ENCODE results near the gene RENBP.

The RENBP gene

GRCh38 chrX:153925739-153926551, 18.5 kb downstream of the RENBP start, which contains the start of gene ARHGAP4:
ARHGAP4 (minus strand) TSS chrX:153926264; CDS start chrX:153926202, 62 bp downstream.
- Histone ChIP-seq H3K9ac (ENCODE audit: low read length) (no peak within 1 kb of the TSS), H3K27ac (ENCODE audit: low read depth, low read length) (peak within 1 kb of the TSS; percentile 87), H3K4me1 (ENCODE audit: control insufficient read depth, insufficient read depth, low read length) (peaks cover 16% of the 10 kb centered on the region), H3K4me3 (ENCODE audit: low read length) (peak within 1 kb of the TSS; percentile 83), H3K27me3 (ENCODE audit: control insufficient read depth, insufficient read depth, low read length) (peaks cover 6% of the 10 kb centered on the region), H3K36me3 (ENCODE audit: control insufficient read depth, insufficient read depth, low read length) (peaks cover under 1% of the 10 kb centered on the region)

GRCh38 chrX:153925387-153925738, 19.1 kb downstream of the RENBP start:
- Histone ChIP-seq H3K4me1 (ENCODE audit: control insufficient read depth, insufficient read depth, low read length) (peaks cover 16% of the 10 kb centered on the region), H3K9ac (ENCODE audit: low read length) (no peak overlapping the region), H3K27me3 (ENCODE audit: control insufficient read depth, insufficient read depth, low read length) (peaks cover 7% of the 10 kb centered on the region), H3K27ac (ENCODE audit: low read depth, low read length) (no peak overlapping the region), H3K4me3 (ENCODE audit: low read length) (peak overlapping the region; percentile 40), H3K36me3 (ENCODE audit: control insufficient read depth, insufficient read depth, low read length) (no peaks in the 10 kb centered on the region)

GRCh38 chrX:153924149-153924861, 20.1 kb downstream of the RENBP start:
- no peak overlapping the region for H3K27ac ChIP-seq (ENCODE audit: low read depth, low read length)
- H3K4me1 ChIP-seq (ENCODE audit: control insufficient read depth, insufficient read depth, low read length), result peaks cover 16% of the 10 kb centered on the region
- H3K9ac ChIP-seq (ENCODE audit: low read length), result no peak overlapping the region
- H3K36me3 ChIP-seq (ENCODE audit: control insufficient read depth, insufficient read depth, low read length), result no peaks in the 10 kb centered on the region
- peaks cover 7% of the 10 kb centered on the region for H3K27me3 ChIP-seq (ENCODE audit: control insufficient read depth, insufficient read depth, low read length)
- H3K4me3 ChIP-seq (ENCODE audit: low read length), result peak overlapping the region; percentile 25

GRCh38 chrX:153922932-153923857, 21.2 kb downstream of the RENBP start:
- Histone ChIP-seq H3K4me3 (ENCODE audit: low read length) (no peak overlapping the region), H3K27ac (ENCODE audit: low read depth, low read length) (no peak overlapping the region), H3K36me3 (ENCODE audit: control insufficient read depth, insufficient read depth, low read length) (no peaks in the 10 kb centered on the region), H3K9ac (ENCODE audit: low read length) (no peak overlapping the region), H3K4me1 (ENCODE audit: control insufficient read depth, insufficient read depth, low read length) (peaks cover 16% of the 10 kb centered on the region), H3K27me3 (ENCODE audit: control insufficient read depth, insufficient read depth, low read length) (peaks cover 14% of the 10 kb centered on the region)

GRCh38 chrX:153921511-153922446, 22.7 kb downstream of the RENBP start:
- peaks cover 6% of the 10 kb centered on the region for H3K4me1 ChIP-seq (ENCODE audit: control insufficient read depth, insufficient read depth, low read length)
- H3K36me3 ChIP-seq (ENCODE audit: control insufficient read depth, insufficient read depth, low read length), result no peaks in the 10 kb centered on the region
- no peak overlapping the region for H3K4me3 ChIP-seq (ENCODE audit: low read length)
- no peak overlapping the region for H3K9ac ChIP-seq (ENCODE audit: low read length)
- H3K27me3 ChIP-seq (ENCODE audit: control insufficient read depth, insufficient read depth, low read length), result peaks cover 14% of the 10 kb centered on the region
- no peak overlapping the region for H3K27ac ChIP-seq (ENCODE audit: low read depth, low read length)

- no peak overlapping the region for H3K4me3 ChIP-seq (ENCODE audit: low read length)
- no peak overlapping the region for H3K9ac ChIP-seq (ENCODE audit: low read length)
- peak overlapping the region; percentile 40 for H3K27ac ChIP-seq (ENCODE audit: low read depth, low read length)
- H3K4me1 ChIP-seq (ENCODE audit: control insufficient read depth, insufficient read depth, low read length), result peaks cover 4% of the 10 kb centered on the region
- peaks cover 14% of the 10 kb centered on the region for H3K27me3 ChIP-seq (ENCODE audit: control insufficient read depth, insufficient read depth, low read length)
- H3K36me3 ChIP-seq (ENCODE audit: control insufficient read depth, insufficient read depth, low read length), result no peaks in the 10 kb centered on the region
Measured at GRCh38 chrX:153921070-153921469, 23.4 kb downstream of the RENBP start.

- H3K36me3 ChIP-seq (ENCODE audit: control insufficient read depth, insufficient read depth, low read length), result no peaks in the 10 kb centered on the region
- H3K4me3 ChIP-seq (ENCODE audit: low read length), result no peak overlapping the region
- no peak overlapping the region for H3K9ac ChIP-seq (ENCODE audit: low read length)
- no peak overlapping the region for H3K27ac ChIP-seq (ENCODE audit: low read depth, low read length)
- peaks cover 4% of the 10 kb centered on the region for H3K4me1 ChIP-seq (ENCODE audit: control insufficient read depth, insufficient read depth, low read length)
- H3K27me3 ChIP-seq (ENCODE audit: control insufficient read depth, insufficient read depth, low read length), result peaks cover 14% of the 10 kb centered on the region
Measured at GRCh38 chrX:153920546-153920945, 23.9 kb downstream of the RENBP start.

- Histone ChIP-seq H3K27me3 (ENCODE audit: control insufficient read depth, insufficient read depth, low read length) (peaks cover 14% of the 10 kb centered on the region), H3K36me3 (ENCODE audit: control insufficient read depth, insufficient read depth, low read length) (no peaks in the 10 kb centered on the region), H3K4me1 (ENCODE audit: control insufficient read depth, insufficient read depth, low read length) (peaks cover 4% of the 10 kb centered on the region), H3K9ac (ENCODE audit: low read length) (no peak overlapping the region), H3K4me3 (ENCODE audit: low read length) (no peak overlapping the region), H3K27ac (ENCODE audit: low read depth, low read length) (no peak overlapping the region)
Measured at GRCh38 chrX:153919281-153919680, 25.2 kb downstream of the RENBP start.

GRCh38 chrX:153917869-153918268, 26.6 kb downstream of the RENBP start:
- Histone ChIP-seq H3K36me3 (ENCODE audit: control insufficient read depth, insufficient read depth, low read length) (no peaks in the 10 kb centered on the region), H3K27me3 (ENCODE audit: control insufficient read depth, insufficient read depth, low read length) (peaks cover 13% of the 10 kb centered on the region), H3K4me1 (ENCODE audit: control insufficient read depth, insufficient read depth, low read length) (peaks cover 4% of the 10 kb centered on the region), H3K27ac (ENCODE audit: low read depth, low read length) (no peak overlapping the region), H3K4me3 (ENCODE audit: low read length) (no peak overlapping the region), H3K9ac (ENCODE audit: low read length) (no peak overlapping the region)

GRCh38 chrX:153913701-153914100, 30.7 kb downstream of the RENBP start:
- H3K4me3 ChIP-seq (ENCODE audit: low read length), result no peak overlapping the region
- no peak overlapping the region for H3K27ac ChIP-seq (ENCODE audit: low read depth, low read length)
- peaks cover 5% of the 10 kb centered on the region for H3K27me3 ChIP-seq (ENCODE audit: control insufficient read depth, insufficient read depth, low read length)
- no peaks in the 10 kb centered on the region for H3K36me3 ChIP-seq (ENCODE audit: control insufficient read depth, insufficient read depth, low read length)
- H3K9ac ChIP-seq (ENCODE audit: low read length), result no peak overlapping the region
- H3K4me1 ChIP-seq (ENCODE audit: control insufficient read depth, insufficient read depth, low read length), result no peaks in the 10 kb centered on the region

- no peak overlapping the region for H3K27ac ChIP-seq (ENCODE audit: low read depth, low read length)
- no peak overlapping the region for H3K4me3 ChIP-seq (ENCODE audit: low read length)
- H3K4me1 ChIP-seq (ENCODE audit: control insufficient read depth, insufficient read depth, low read length), result no peaks in the 10 kb centered on the region
- H3K36me3 ChIP-seq (ENCODE audit: control insufficient read depth, insufficient read depth, low read length), result no peaks in the 10 kb centered on the region
- H3K9ac ChIP-seq (ENCODE audit: low read length), result no peak overlapping the region
- peaks cover 4% of the 10 kb centered on the region for H3K27me3 ChIP-seq (ENCODE audit: control insufficient read depth, insufficient read depth, low read length)
Measured at GRCh38 chrX:153913211-153913610, 31.2 kb downstream of the RENBP start.

Measured in rectal smooth muscle tissue (tissue), 1 donor.